ENCODE data around the gene ANKRD33B. TPM values are rescaled to one million over a fixed set of nuclear protein-coding genes. Genes with fewer than 3 reads are reported as not detected.
"Not testable (repeated sequence)": the region's sequence is repeated elsewhere in the genome, so short reads cannot be mapped to it uniquely, and the experiment has no call there.

The ANKRD33B gene
- total RNA-seq (2021) (0.75 and 1.1 TPM in 2 replicates), Bru-seq, nascent RNA (percentile 28 among the genes with signal in this experiment), BruChase-seq, experiment 1, labeled RNA remaining after a 2-hour chase (percentile 32 among the genes with signal in this experiment), BruChase-seq, experiment 2, labeled RNA remaining after a 6-hour chase (percentile 31 among the genes with signal in this experiment)
- long read RNA-seq, partial matches to known transcripts = 0 of 3 reads
- long read RNA-seq, other reads (novel, unspliced or antisense) = 3 of 3 reads

- POLR2A ChIA-PET (ENCODE audit: low non-redundant PET) = no interaction called here
- intact Hi-C loops (cut with micrococcal nuclease; ENCODE audit: unreplicated experiment) = loop anchor here (10.0 kb wide), 1 partner anchor 161 kb away; no protein-coding TSS in a partner anchor
- Histone ChIP-seq H3K27ac (ENCODE audit: low read depth, low read length, poor library complexity, severe bottlenecking) (peak within 1 kb of the TSS; percentile 16), H3K4me3 (ENCODE audit: low read depth, low read length, poor library complexity, severe bottlenecking) (peak within 1 kb of the TSS; percentile 74), H3K27me3 (replicated peaks; ENCODE audit: insufficient read depth, low read depth, low read length, poor library complexity) (peaks cover 28% of the 10 kb centered on the region), H3K9me3 (ENCODE audit: low read depth, low read length, poor library complexity, severe bottlenecking) (no peaks in the 10 kb centered on the region), H3K36me3 (ENCODE audit: insufficient read depth, low read length, poor library complexity, severe bottlenecking) (no peaks in the 10 kb centered on the region), H3K4me1 (ENCODE audit: insufficient read depth, low read length, poor library complexity, severe bottlenecking) (peaks cover 14% of the 10 kb centered on the region)
- DNase-seq (ENCODE audit: low spot score) = peak; percentile 77
- no peak for TF ChIP-seq EZH2 (IDR thresholded peaks at IDR 0.05; ENCODE audit: borderline replicate concordance, low read depth, low read length, poor library complexity, severe bottlenecking)
- no peak for TF ChIP-seq CTCF (conservative IDR thresholded peaks at IDR 0.05; ENCODE audit: low read depth, low read length)
- CTCF ChIA-PET = interaction anchor here (0.7 kb wide), 1 partner anchor 57 kb away, joined by 11 read pairs; no protein-coding TSS in a partner anchor
- no TSS peak for BruUV-seq (replicated peaks)
These were observed at the start of gene ANKRD33B for GRCh38 chr5:10563945-10564837. Gene ANKRD33B (plus strand): TSS chr5:10564070. CDS start chr5:10564468, 398 bp downstream.

GRCh38 chr5:10514572-10514971 is 49.3 kb upstream of the ANKRD33B start:
- BruUV-seq (replicated peaks); H3K4me1 ChIP-seq (ENCODE audit: insufficient read depth, low read length, poor library complexity, severe bottlenecking); H3K9me3 ChIP-seq (ENCODE audit: low read depth, low read length, poor library complexity, severe bottlenecking); H3K27me3 ChIP-seq (replicated peaks; ENCODE audit: insufficient read depth, low read depth, low read length, poor library complexity); POLR2A ChIA-PET (ENCODE audit: low non-redundant PET); H3K36me3 ChIP-seq (ENCODE audit: insufficient read depth, low read length, poor library complexity, severe bottlenecking); CTCF ChIA-PET; DNase-seq (ENCODE audit: low spot score); H3K27ac ChIP-seq (ENCODE audit: low read depth, low read length, poor library complexity, severe bottlenecking); intact Hi-C loops (cut with micrococcal nuclease; ENCODE audit: unreplicated experiment); H3K4me3 ChIP-seq (ENCODE audit: low read depth, low read length, poor library complexity, severe bottlenecking): not testable (repeated sequence)

- H3K9me3 ChIP-seq (ENCODE audit: low read depth, low read length, poor library complexity, severe bottlenecking) = peaks cover 6% of the 10 kb centered on the region
- intact Hi-C loops (cut with micrococcal nuclease; ENCODE audit: unreplicated experiment) = no loop called here
- no peak for DNase-seq (ENCODE audit: low spot score)
- no peak overlapping the region for H3K4me3 ChIP-seq (ENCODE audit: low read depth, low read length, poor library complexity, severe bottlenecking)
- H3K36me3 ChIP-seq (ENCODE audit: insufficient read depth, low read length, poor library complexity, severe bottlenecking) = no peaks in the 10 kb centered on the region
- CTCF ChIA-PET = no interaction called here
- TF ChIP-seq CTCF (conservative IDR thresholded peaks at IDR 0.05; ENCODE audit: low read depth, low read length) (no peak), EZH2 (IDR thresholded peaks at IDR 0.05; ENCODE audit: borderline replicate concordance, low read depth, low read length, poor library complexity, severe bottlenecking) (no peak)
- POLR2A ChIA-PET (ENCODE audit: low non-redundant PET) = no interaction called here
- H3K27me3 ChIP-seq (replicated peaks; ENCODE audit: insufficient read depth, low read depth, low read length, poor library complexity) = no peaks in the 10 kb centered on the region
- H3K27ac ChIP-seq (ENCODE audit: low read depth, low read length, poor library complexity, severe bottlenecking) = no peak overlapping the region
- BruUV-seq (replicated peaks) = no TSS peak
- no peaks in the 10 kb centered on the region for H3K4me1 ChIP-seq (ENCODE audit: insufficient read depth, low read length, poor library complexity, severe bottlenecking)
These were observed 48.4 kb upstream of the ANKRD33B start for GRCh38 chr5:10515492-10515891.

Data from A673 (cell line).